HL-60/S4 (cell line): ENCODE data around the gene PUS1.
"Not testable (repeated sequence)": the region's sequence is repeated elsewhere in the genome, so short reads cannot be mapped to it uniquely, and the experiment has no call there.

Source experiments
- in situ Hi-C: fragments of 300-500 bp; cut with MboI; formaldehyde crosslinking; loops from 2 replicates; pipeline ENCODE4 v1.14.3; 2022; ENCODE audit warnings: low sequenced_read_pairs

The PUS1 gene

DNA sequence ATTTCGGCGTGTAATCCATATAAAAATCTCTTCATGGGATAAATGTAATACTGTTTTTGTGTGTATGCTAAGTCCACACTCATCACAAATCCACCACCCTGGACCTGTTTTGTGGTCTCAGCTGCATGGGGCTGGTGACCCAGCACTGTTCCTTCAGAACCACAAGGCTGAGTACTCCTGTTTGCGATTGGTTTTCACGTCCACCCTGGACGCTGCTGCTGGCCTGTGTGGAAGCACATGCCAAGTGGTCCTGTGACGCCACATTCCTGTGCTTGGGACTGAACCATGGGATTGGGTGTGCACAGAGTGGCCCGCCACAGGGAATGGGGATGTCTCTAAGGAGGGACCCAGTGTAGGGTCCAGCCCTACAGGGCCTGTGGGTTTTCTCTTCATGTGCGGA lies 4.3 kb downstream of the PUS1 start:
- in situ Hi-C loops = no loop called here

DNA sequence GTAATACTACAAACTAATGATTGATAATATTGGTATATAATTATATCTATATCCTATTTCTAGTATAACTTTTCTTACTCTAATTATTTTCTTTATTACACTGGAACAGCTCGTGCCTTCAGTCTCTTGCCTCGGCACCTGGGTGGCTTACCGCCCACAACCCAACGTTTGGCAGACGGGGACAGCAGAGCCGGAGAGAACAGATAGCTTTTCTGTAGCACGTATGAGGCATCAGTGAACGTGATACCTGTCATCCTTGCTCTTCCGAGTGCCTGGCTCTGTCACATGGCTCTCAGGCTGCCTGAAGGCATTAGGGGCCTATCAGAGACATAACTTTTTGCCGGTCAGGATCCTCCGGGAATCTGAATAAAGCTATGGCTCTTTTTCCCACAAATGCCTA lies 5.5 kb downstream of the PUS1 start:
- in situ Hi-C loops = no loop called here

- in situ Hi-C loops = no loop called here
Measured at GRCh38 chr12:131938082-131938481, 9.0 kb downstream of the PUS1 start.

- in situ Hi-C loops = no loop called here
Measured at GRCh38 chr12:131939007-131939406, 9.9 kb downstream of the PUS1 start.

DNA sequence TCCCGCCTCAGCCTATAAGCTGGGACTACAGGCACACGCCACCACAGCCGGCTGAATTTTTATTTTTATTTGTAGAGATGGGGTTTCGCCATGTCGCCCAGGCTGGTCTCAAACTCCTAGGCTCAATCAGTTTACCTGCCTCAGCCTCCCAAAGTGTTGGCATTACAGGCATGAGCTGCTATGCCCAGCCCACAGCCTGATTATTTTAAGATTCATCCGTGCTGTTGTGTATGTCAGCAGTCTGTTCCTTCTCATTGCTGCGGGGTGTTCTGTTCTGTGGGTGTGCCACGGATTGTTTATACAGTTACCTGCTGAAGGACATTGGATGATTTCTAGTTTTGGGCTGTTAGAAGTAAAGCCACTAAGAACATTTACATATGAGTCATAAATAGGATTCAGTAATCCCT lies 11.1 kb downstream of the PUS1 start:
- in situ Hi-C loops = loop anchor here (10.0 kb wide), 1 partner anchor 95 kb away; no protein-coding TSS in a partner anchor

GRCh38 chr12:131941116-131941986 lies 12.3 kb downstream of the PUS1 start:
- in situ Hi-C loops = loop anchor here (10.0 kb wide), 1 partner anchor 97 kb away; no protein-coding TSS in a partner anchor

DNA sequence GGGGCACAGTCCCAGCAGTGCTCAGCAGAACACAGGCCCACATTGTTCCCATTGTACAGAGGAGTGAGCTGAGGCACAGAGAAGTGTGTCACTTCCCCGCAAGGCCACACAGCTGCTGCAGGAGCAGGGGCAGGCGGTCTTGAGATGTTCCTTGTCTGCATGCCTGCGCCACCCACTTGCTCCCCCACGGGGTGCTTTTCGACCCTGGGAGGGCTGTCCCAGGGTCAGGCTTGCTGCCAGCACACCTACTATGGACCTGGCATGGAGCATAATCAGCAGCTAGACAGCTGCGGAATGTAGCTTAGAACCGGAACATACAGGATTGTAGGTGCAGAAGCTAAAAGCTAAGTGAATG lies 12.9 kb downstream of the PUS1 start:
- in situ Hi-C loops = loop anchor here (10.0 kb wide), 1 partner anchor 97 kb away; no protein-coding TSS in a partner anchor

- in situ Hi-C loops = loop anchor here (10.0 kb wide), 1 partner anchor 98 kb away; no protein-coding TSS in a partner anchor
Measured at GRCh38 chr12:131942671-131943070, 13.6 kb downstream of the PUS1 start.

DNA sequence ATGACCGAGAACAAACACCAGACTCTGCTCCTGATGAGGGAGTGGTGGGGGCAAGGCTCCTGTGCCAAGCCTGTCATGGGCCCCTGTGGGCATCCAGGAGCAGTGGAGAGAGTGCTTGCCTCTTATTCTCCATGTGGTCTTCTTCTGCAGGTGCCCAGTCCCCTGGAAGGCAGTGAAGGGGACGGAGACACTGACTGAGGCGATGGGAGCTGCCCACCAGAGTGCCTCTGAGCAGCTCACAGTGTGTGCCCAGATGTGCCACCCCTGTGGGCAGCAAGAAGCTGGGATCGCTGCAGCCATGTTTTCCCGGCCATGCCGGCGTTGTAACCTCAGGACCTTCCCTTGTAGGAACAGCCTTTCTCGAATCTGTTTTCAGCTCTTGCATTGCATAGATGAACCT lies 14.3 kb downstream of the PUS1 start:
- in situ Hi-C loops = loop anchor here (10.0 kb wide), 1 partner anchor 99 kb away; no protein-coding TSS in a partner anchor

DNA sequence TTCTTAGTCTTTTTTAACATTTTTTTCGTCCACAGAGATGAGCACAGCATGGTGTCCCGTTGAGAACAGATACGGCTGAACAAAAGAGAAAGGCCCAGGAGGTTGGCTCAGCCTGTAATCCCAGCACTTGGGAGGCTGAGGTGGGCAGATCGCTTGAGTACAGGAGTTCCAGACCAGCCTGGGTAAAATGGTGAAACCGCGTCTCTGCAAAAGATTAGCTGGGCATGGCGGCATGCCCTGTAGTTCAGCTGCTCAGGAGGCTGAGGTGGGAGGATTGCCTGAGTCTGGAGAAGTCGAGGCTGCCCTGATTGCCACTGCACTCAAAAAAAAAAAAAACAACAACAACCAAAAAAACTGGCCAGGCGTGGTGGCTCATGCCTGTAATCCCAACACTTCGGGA lies 14.8 kb downstream of the PUS1 start:
- in situ Hi-C loops = loop anchor here (10.0 kb wide), 1 partner anchor 99 kb away; no protein-coding TSS in a partner anchor

GRCh38 chr12:131944601-131945251 lies 15.7 kb downstream of the PUS1 start:
- in situ Hi-C loops = loop anchor here (10.0 kb wide), 1 partner anchor 100 kb away; no protein-coding TSS in a partner anchor

GRCh38 chr12:131946757-131947156 lies 17.7 kb downstream of the PUS1 start:
- in situ Hi-C loops = loop anchor here (10.0 kb wide), 1 partner anchor 102 kb away; no protein-coding TSS in a partner anchor

GRCh38 chr12:131947482-131948027 lies 18.5 kb downstream of the PUS1 start:
- in situ Hi-C loops = loop anchor here (10.0 kb wide), 1 partner anchor 103 kb away; no protein-coding TSS in a partner anchor

DNA sequence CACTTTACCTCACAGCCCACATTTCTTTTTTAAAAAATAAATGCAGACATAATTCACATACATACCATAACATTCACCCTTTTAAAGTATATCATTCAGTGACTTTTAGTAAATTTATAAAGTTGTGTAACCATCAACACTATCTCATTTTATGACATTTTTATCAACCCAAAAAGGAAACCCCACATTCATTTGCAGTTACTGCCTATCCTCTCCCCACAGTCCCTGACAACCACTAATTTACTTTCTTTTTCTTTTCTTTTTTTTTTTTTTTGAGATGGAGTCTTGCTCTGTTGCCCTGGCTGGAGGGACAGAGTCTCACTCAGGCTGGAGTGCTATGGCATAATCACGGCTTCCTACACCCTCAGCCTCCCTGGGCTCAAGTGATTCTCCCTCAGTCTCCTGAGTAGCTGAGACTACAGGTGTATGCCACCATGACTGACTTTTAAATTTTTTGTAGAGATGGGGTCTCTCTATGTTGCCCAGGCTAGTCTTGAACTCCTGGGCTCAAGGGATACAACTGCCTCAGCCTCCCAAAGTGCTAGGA lies 19.2 kb downstream of the PUS1 start:
- in situ Hi-C loops = loop anchor here (10.0 kb wide), 1 partner anchor 103 kb away; no protein-coding TSS in a partner anchor

GRCh38 chr12:131948713-131949430 lies 19.8 kb downstream of the PUS1 start:
- in situ Hi-C loops = loop anchor here (10.0 kb wide), 1 partner anchor 104 kb away; no protein-coding TSS in a partner anchor

DNA sequence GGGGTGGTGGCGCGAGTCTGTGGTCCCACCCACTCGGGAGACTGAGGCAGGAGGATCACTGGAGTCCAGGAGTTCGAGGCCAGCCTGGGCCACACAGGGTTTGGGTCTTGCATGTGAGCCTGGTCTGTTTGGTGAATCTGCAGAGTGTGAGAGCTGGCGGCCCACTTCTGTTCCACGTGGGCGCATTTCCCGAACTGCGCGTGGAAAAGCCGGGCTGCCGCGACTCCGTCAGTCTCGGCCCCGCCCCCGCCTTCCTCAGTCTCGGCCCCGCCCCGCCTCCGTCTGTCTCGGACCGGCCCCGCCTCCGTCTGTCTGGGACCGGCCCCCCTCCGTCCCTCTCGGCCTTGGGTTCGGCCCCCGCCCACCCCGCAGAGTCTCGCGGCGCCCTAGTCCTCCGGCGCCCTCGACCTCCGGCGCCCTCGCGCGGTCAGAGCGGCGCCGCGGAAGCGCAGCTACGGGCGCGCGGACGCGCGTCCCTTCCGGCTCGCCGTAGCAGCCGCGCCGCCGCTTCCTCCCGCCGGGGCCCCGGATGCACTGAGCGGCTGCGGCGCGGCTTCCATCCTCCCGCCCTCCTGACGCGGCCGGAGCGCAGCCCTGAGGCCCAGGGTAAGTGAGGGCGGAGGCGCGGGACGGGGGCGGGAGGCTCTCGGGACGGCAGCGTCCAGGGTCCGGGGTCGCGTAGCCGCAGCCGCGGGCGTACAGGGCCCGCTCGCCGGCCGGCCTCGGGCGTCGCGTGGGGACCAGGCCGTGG lies 20.5 kb downstream of the PUS1 start, which contains the start of gene EP400:
TSS of gene EP400 (plus strand) at position 512 of the 751 bp plus-strand sequence. CDS start 10,678 bp downstream, outside the sequence.
- in situ Hi-C loops = loop anchor here (10.0 kb wide), 1 partner anchor 105 kb away; no protein-coding TSS in a partner anchor

- in situ Hi-C loops = no loop called here
Measured at GRCh38 chr12:131950182-131950913, 21.3 kb downstream of the PUS1 start.

DNA sequence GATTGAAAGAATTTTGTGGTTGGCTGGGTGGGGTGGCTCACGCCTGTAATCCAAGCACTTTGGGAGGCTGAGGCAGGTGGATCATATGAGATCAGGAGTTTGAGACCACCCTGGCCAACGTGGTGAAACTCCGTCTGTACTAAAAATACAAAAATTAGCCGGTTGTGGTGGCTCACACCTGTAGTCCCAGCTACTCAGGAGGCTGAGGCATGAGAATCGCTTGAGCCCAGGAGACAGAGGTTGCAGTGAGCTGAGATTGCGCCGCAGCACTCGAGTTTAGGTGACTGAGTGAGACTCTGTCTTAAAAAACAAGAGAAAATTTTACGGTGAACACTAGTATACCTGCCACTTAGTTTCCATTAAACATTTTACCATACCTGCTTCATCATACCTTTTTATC lies 24.7 kb downstream of the PUS1 start:
- in situ Hi-C loops = not testable (repeated sequence)

DNA sequence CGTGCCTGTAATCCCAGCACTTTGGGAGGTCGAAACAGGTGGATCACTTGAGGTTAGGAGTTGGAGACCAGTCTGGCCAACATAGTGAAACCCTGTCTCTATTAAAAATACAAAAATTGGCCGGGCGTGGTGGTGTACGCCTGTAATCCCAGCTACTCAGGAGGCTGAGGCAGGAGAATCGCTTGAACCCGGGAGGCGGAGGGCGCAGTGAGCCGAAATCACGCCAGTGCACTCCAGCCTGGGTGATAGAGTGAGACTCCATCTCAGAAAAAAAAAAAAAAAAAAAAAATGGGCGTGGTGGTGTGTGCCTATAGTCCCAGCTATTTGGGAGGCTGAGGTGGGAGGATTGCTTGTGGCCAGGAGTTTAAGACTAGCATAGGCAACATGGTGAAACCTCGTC lies 25.4 kb downstream of the PUS1 start:
- in situ Hi-C loops = not testable (repeated sequence)
